Breast epithelium (tissue), 3 donors: Measurements from ENCODE around the gene P2RY14.

Experiments
- CTCF ChIP-seq, 3 donors: fragments of 450-650 bp; IDR thresholded peaks; one replicate each; pipeline ENCODE4 v1.5.1; 2016 to 2017; ENCODE audit warnings: antibody characterized with exemption in 3 of 3, mild to moderate bottlenecking in 3 of 3, moderate library complexity in 3 of 3
- POLR2AphosphoS5 ChIP-seq, 3 donors: sonication (generic); formaldehyde crosslinking; IDR thresholded peaks; one replicate each; pipeline ENCODE4 v1.6.1; 2017; ENCODE audit warnings: antibody characterized with exemption in 3 of 3

- TF ChIP-seq POLR2AphosphoS5 (IDR thresholded peaks at IDR 0.05) (no peak), CTCF (IDR thresholded peaks at IDR 0.05) (no peak)
Observed at GRCh38 chr3:151206201-151206600, 72.1 kb downstream of the P2RY14 start.
